Keratinocyte (primary cell): Measurements from ENCODE around the gene LARGE1. TPM values are rescaled to one million over a fixed set of nuclear protein-coding genes. Genes with fewer than 3 reads are reported as not detected.

Experiments used
- DNase-seq: peaks from one replicate; pipeline ENCODE4 v3.0.0-alpha.2; 2011; ENCODE audit warnings: low read depth, missing footprints, low spot score
- FAIRE-seq: peaks from 2 replicates; lab custom pipeline; 2011; peaks lifted over from hg19 to GRCh38; lab: Jason Lieb, UNC
- H2AFZ ChIP-seq: 2 replicates; pipeline ENCODE4 v1.6.0; 2012; ENCODE audit warnings: low read length, control low read depth, inconsistent platforms; ENCODE audit not compliant: control insufficient read depth
- H3K27ac ChIP-seq: 2 replicates; pipeline ENCODE4 v1.5.1; 2011; ENCODE audit warnings: low read length; ENCODE audit not compliant: control insufficient read depth, insufficient read depth
- H3K27me3 ChIP-seq: 3 replicates; pipeline ENCODE4 v1.6.0; 2011; ENCODE audit warnings: low read length; ENCODE audit not compliant: control insufficient read depth, insufficient read depth; ENCODE audit errors: extremely low read depth
- H3K36me3 ChIP-seq, 2 experiments: 2 replicates in 1 of 2; 3 replicates in 1 of 2; pipeline ENCODE4 v1.5.1; 2011; ENCODE audit warnings: low read length in 2 of 2, mild to moderate bottlenecking in 1 of 2; ENCODE audit not compliant: control insufficient read depth in 2 of 2, insufficient read depth in 2 of 2; ENCODE audit errors: extremely low read depth in 1 of 2
- H3K4me1 ChIP-seq: 3 replicates; pipeline ENCODE4 v1.5.1; 2011; ENCODE audit warnings: low read length; ENCODE audit not compliant: control insufficient read depth, insufficient read depth; ENCODE audit errors: extremely low read depth
- H3K4me2 ChIP-seq: 3 replicates; pipeline ENCODE4 v1.6.0; 2011; ENCODE audit warnings: low read depth, low read length; ENCODE audit not compliant: control insufficient read depth, insufficient read depth; ENCODE audit errors: extremely low read depth
- H3K4me3 ChIP-seq, 3 experiments: fragments of 200-600 bp in 1 of 3; sonication (generic) in 1 of 3; 2 replicates in 2 of 3; 3 replicates in 1 of 3; pipeline ENCODE4 v1.5.1; 2011 to 2016; ENCODE audit warnings: low read length in 3 of 3, mild to moderate bottlenecking in 3 of 3, control low read depth in 2 of 3, inconsistent platforms in 1 of 3, low read depth in 1 of 3, mixed read lengths in 1 of 3, mixed run types in 1 of 3, moderate library complexity in 1 of 3; ENCODE audit not compliant: control insufficient read depth in 2 of 3, insufficient read depth in 2 of 3; ENCODE audit errors: extremely low read depth in 1 of 3
- H3K79me2 ChIP-seq: 2 replicates; pipeline ENCODE4 v1.6.0; 2012; ENCODE audit warnings: low read length; ENCODE audit not compliant: control insufficient read depth, insufficient read depth
- H3K9ac ChIP-seq: 3 replicates; pipeline ENCODE4 v1.6.0; 2011; ENCODE audit warnings: low read length; ENCODE audit not compliant: control insufficient read depth, insufficient read depth; ENCODE audit errors: extremely low read depth
- H3K9me1 ChIP-seq: 3 replicates; pipeline ENCODE4 v1.6.0; 2011; ENCODE audit warnings: low read length; ENCODE audit not compliant: control insufficient read depth, insufficient read depth; ENCODE audit errors: extremely low read depth
- H3K9me3 ChIP-seq: 2 replicates; pipeline ENCODE4 v1.5.1; 2012; ENCODE audit warnings: low read depth, low read length; ENCODE audit not compliant: control insufficient read depth
- H4K20me1 ChIP-seq: 3 replicates; pipeline ENCODE4 v1.6.0; 2011; ENCODE audit warnings: low read length; ENCODE audit not compliant: control insufficient read depth, insufficient read depth; ENCODE audit errors: extremely low read depth
- CTCF ChIP-seq, 3 experiments: IDR thresholded peaks in 1 of 3; conservative IDR thresholded peaks in 1 of 3; optimal IDR thresholded peaks in 1 of 3; 2 replicates in 2 of 3; 3 replicates in 1 of 3; pipeline versions ENCODE3 to v1.5.1; 2011; ENCODE audit warnings: low read length in 3 of 3, mild to moderate bottlenecking in 3 of 3, moderate library complexity in 2 of 3, control low read depth in 1 of 3, inconsistent platforms in 1 of 3; ENCODE audit not compliant: insufficient read depth in 2 of 3; ENCODE audit errors: extremely low read depth in 1 of 3
- EZH2 ChIP-seq: IDR thresholded peaks from one replicate; pipeline ENCODE4 v1.6.1; 2012; ENCODE audit warnings: inconsistent platforms, mild to moderate bottlenecking, low read length, moderate library complexity
- dilution Hi-C: fragments of 300-500 bp; cut with MboI; formaldehyde crosslinking; loops from one replicate; pipeline ENCODE4 v1.7.0; 2020; ENCODE audit warnings: low sequenced_read_pairs; ENCODE audit not compliant: extremely low pct_ligation_motif_present
- polyA plus RNA-seq, 5 experiments: library from polyadenylated mRNA; depleted of rRNA in 3 of 5; stranded (reverse) in 3 of 5; stranded (forward) in 1 of 5; unstranded in 1 of 5; fragments of >200 nt; gene quantifications; 1 replicate in 1 of 5; 2 replicates in 3 of 5; 3 replicates in 1 of 5; pipeline versions ENCODE4 v1.2.1 to v1.2.3, GENCODE V29; 2011 to 2012; ENCODE audit warnings: missing spikeins in 2 of 5, low read depth in 1 of 5, low replicate concordance in 1 of 5

Gene LARGE1
- polyA plus RNA-seq, 1 donor (not counting 4 experiments of a cell fraction or from before 2014, with no cell fraction given) = 4.5 TPM

- H3K27me3 ChIP-seq = no peaks in the 10 kb centered on the region
- H4K20me1 ChIP-seq = no peaks in the 10 kb centered on the region
- no peak overlapping the region for H3K4me2 ChIP-seq
- no peaks in the 10 kb centered on the region for H3K4me1 ChIP-seq
- H3K9me3 ChIP-seq = no peaks in the 10 kb centered on the region
- dilution Hi-C loops = no loop called here
- H2AFZ ChIP-seq = no peak overlapping the region
- H3K9me1 ChIP-seq = no peaks in the 10 kb centered on the region
- no peak overlapping the region for H3K27ac ChIP-seq
- no peak for FAIRE-seq
- no peak overlapping the region for H3K4me3 ChIP-seq
- no peak overlapping the region for H3K9ac ChIP-seq
- H3K79me2 ChIP-seq = no peaks in the 10 kb centered on the region
- DNase-seq = no peak
- H3K36me3 ChIP-seq = no peaks in the 10 kb centered on the region
- TF ChIP-seq EZH2 (no peak), CTCF (optimal IDR thresholded peaks at IDR 0.05 in 1 of 3, IDR thresholded peaks at IDR 0.05 in 1 of 3, conservative IDR thresholded peaks at IDR 0.05 in 1 of 3; ENCODE audit: extremely low read depth in 1 of 3, insufficient read depth in 2 of 3, low read length in 3 of 3) (no peak)
These were observed 149.1 kb downstream of the LARGE1 start for GRCh38 chr22:33771136-33771535.

- Histone ChIP-seq H3K4me3 (no peak overlapping the region), H3K79me2 (no peaks in the 10 kb centered on the region), H3K36me3 (no peaks in the 10 kb centered on the region), H3K9ac (no peak overlapping the region), H3K9me1 (no peaks in the 10 kb centered on the region), H4K20me1 (no peaks in the 10 kb centered on the region), H3K9me3 (no peaks in the 10 kb centered on the region), H3K27ac (no peak overlapping the region), H3K4me2 (no peak overlapping the region), H2AFZ (no peak overlapping the region), H3K27me3 (no peaks in the 10 kb centered on the region), H3K4me1 (no peaks in the 10 kb centered on the region)
- FAIRE-seq = no peak
- no peak for DNase-seq
- TF ChIP-seq CTCF (optimal IDR thresholded peaks at IDR 0.05 in 1 of 3, IDR thresholded peaks at IDR 0.05 in 1 of 3, conservative IDR thresholded peaks at IDR 0.05 in 1 of 3; ENCODE audit: extremely low read depth in 1 of 3, insufficient read depth in 2 of 3, low read length in 3 of 3) (no peak), EZH2 (no peak)
- dilution Hi-C loops = no loop called here
These were observed 149.6 kb downstream of the LARGE1 start for GRCh38 chr22:33770723-33771122.
